Neutrophil (primary cell): ENCODE measurements around the gene AFMID.

Experiments
- H3K27ac ChIP-seq: fragments of 200-600 bp; sonication (generic); 2 replicates; pipeline ENCODE4 v1.5.1; 2016; ENCODE audit warnings: mild to moderate bottlenecking, moderate library complexity
- H3K27me3 ChIP-seq: fragments of 200-600 bp; sonication (generic); 2 replicates; pipeline ENCODE4 v1.6.0; 2016; ENCODE audit warnings: mild to moderate bottlenecking
- H3K36me3 ChIP-seq: fragments of 200-600 bp; sonication (generic); 2 replicates; pipeline ENCODE4 v1.5.1; 2017
- H3K4me1 ChIP-seq, 2 experiments: fragments of 200-600 bp in 1 of 2; sonication (generic) in 1 of 2; 1 replicate in 1 of 2; 2 replicates in 1 of 2; pipeline versions ENCODE4 v1.5.1 to v1.6.1; 2013 to 2016; ENCODE audit warnings: low read depth in 1 of 2, low read length in 1 of 2, mild to moderate bottlenecking in 1 of 2, moderate library complexity in 1 of 2; ENCODE audit not compliant: control insufficient read depth in 1 of 2, insufficient read depth in 1 of 2
- H3K4me3 ChIP-seq, 2 experiments: fragments of 200-600 bp in 1 of 2; sonication (generic) in 1 of 2; 1 replicate in 1 of 2; 2 replicates in 1 of 2; pipeline ENCODE4 v1.5.1; 2013 to 2016; ENCODE audit warnings: low read depth in 1 of 2, low read length in 1 of 2, mild to moderate bottlenecking in 1 of 2, moderate library complexity in 1 of 2
- H3K9me3 ChIP-seq: fragments of 200-600 bp; sonication (generic); 2 replicates; pipeline ENCODE4 v1.5.1; 2016
- TF ChIP-seq, protein P1 (sequence below): fragments of 200-600 bp; sonication (generic); IDR thresholded peaks from 2 replicates; pipeline ENCODE4 v1.5.1; 2016; ENCODE audit warnings: antibody characterized with exemption

The AFMID gene

DNA sequence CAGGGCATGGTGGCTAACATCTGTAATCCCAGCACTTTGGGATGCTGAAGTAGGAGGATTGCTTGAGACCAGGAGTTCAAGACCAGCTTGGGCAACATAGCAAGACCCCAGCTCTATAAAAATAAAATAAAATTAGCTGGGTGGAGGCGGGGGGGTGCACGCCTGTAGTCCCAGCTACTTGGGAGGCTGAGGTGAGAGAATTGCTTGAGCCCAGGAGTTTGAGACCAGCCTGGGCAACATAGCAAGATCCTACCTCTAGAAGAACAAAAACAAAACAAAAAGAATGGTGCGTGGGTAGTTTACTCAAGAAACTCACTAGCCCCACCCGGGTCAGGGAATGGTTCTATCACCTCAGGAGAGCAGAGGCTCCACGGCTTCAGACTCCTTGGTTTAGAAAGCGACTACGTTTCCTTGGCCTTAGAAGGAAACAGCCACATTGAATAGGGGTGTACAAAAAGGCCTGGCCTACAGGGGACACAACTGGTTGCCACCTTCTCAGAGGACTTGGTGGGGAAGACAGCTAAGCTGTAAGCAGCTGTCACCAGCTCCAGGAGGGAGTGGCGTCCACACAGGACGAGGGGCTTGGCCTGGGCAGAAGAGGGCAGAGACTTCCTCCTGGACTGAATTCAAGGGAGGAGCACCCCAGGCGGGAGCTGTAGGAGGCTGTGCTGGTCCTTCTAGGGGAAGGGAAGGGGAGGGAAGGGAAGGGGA lies 1.0 kb upstream of the AFMID start:
- H3K4me1 ChIP-seq: peaks cover 14% of the 10 kb centered on the region in 2 experiments
- H3K4me3 ChIP-seq: peak overlapping the region; percentile 63 to 77

DNA sequence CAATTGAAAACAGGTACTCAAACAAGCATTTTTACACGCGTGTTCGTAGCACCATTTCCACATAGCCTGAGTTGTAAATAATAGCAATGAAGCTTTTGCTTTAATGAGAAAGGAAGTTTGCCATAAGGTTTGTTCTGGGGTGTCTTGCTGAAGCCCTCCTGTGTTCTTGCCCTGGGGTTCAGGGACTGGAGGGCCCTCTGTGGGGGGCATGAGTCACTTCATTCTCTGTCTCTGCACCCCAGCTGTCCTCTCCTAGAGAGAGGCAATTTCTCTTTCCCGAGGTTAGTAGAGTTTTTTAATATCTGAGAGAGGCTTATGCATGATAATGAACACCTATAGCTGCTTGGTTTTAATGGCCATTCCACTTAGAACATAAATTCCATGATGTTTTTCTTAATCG lies 9.6 kb downstream of the AFMID start:
- TF ChIP-seq, protein P1, sequence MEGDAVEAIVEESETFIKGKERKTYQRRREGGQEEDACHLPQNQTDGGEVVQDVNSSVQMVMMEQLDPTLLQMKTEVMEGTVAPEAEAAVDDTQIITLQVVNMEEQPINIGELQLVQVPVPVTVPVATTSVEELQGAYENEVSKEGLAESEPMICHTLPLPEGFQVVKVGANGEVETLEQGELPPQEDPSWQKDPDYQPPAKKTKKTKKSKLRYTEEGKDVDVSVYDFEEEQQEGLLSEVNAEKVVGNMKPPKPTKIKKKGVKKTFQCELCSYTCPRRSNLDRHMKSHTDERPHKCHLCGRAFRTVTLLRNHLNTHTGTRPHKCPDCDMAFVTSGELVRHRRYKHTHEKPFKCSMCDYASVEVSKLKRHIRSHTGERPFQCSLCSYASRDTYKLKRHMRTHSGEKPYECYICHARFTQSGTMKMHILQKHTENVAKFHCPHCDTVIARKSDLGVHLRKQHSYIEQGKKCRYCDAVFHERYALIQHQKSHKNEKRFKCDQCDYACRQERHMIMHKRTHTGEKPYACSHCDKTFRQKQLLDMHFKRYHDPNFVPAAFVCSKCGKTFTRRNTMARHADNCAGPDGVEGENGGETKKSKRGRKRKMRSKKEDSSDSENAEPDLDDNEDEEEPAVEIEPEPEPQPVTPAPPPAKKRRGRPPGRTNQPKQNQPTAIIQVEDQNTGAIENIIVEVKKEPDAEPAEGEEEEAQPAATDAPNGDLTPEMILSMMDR: no peak
- peak overlapping the region; percentile 97 for H3K27ac ChIP-seq
- no peaks in the 10 kb centered on the region for H3K9me3 ChIP-seq
- no peaks in the 10 kb centered on the region for H3K27me3 ChIP-seq
- peaks cover 20 to 23% of the 10 kb centered on the region in 2 experiments for H3K4me1 ChIP-seq
- H3K36me3 ChIP-seq: no peaks in the 10 kb centered on the region
- no peak overlapping the region for H3K4me3 ChIP-seq

More for the DNA sequence above, 1.0 kb upstream of the AFMID start:
- TF ChIP-seq, protein P1: no peak
- H3K27ac ChIP-seq: peak overlapping the region; percentile 60
- no peaks in the 10 kb centered on the region for H3K36me3 ChIP-seq
- no peaks in the 10 kb centered on the region for H3K9me3 ChIP-seq
- H3K27me3 ChIP-seq: no peaks in the 10 kb centered on the region

DNA sequence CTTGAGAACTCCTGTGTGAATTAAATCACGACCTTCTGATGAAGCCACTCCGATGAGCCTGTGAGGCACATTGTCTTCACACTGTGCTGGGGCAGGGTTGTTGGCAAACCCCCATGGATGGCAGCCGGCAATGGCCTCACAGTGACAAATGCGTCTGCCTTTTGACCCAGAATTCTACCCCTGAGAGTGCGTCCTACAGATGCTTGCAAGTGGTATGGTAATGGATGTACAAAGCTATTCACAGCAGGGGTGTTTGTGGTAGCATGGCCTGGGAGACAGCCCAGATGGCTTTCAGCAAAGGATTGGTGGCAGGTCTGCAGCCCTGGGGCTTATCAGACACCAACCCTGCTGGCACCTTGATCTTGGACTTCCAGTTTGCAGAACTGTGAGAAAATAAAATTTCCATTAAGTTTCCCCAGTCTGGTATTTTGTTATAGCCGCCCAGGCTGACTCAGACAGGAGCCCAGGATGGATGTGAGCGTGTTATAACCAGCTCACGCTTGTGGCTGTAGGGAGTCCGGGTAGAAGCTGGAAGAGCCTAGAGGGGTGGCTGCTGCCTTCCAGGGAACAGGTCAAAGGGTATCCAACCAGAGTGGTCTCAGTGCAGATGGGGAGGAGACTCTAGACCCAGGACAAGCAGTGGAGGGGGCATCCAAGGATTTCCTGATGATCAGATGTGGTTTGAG lies 10.1 kb downstream of the AFMID start:
- no peaks in the 10 kb centered on the region for H3K27me3 ChIP-seq
- TF ChIP-seq, protein P1: no peak
- H3K4me1 ChIP-seq: peaks cover 20 to 23% of the 10 kb centered on the region in 2 experiments
- H3K9me3 ChIP-seq: no peaks in the 10 kb centered on the region
- H3K36me3 ChIP-seq: no peaks in the 10 kb centered on the region
- peak overlapping the region; percentile 97 for H3K27ac ChIP-seq
- no peak overlapping the region for H3K4me3 ChIP-seq

DNA sequence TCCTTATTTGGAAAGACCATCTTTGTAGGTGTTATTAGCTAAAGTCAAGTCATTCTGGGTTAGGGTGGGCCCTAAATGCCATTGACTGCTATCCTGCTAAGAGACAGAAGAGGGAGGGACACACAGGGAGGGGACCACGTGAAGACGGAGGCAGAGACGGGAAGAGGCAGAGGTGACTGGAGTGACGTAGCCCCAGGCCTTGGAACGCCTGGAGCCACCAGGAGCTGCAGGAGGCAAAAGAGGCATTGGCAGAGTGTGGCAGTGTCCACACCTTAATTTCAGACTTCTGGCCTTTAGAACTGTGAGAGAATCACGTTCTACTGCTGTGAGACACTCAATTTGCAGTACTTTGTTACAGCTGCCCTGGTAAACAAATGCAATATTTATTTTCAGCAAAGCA lies 13.3 kb downstream of the AFMID start:
- peaks cover 20 to 23% of the 10 kb centered on the region in 2 experiments for H3K4me1 ChIP-seq
- TF ChIP-seq, protein P1: no peak
- no peaks in the 10 kb centered on the region for H3K27me3 ChIP-seq
- H3K27ac ChIP-seq: peak overlapping the region; percentile 97
- H3K4me3 ChIP-seq: no peak overlapping the region
- no peaks in the 10 kb centered on the region for H3K36me3 ChIP-seq
- H3K9me3 ChIP-seq: no peaks in the 10 kb centered on the region

DNA sequence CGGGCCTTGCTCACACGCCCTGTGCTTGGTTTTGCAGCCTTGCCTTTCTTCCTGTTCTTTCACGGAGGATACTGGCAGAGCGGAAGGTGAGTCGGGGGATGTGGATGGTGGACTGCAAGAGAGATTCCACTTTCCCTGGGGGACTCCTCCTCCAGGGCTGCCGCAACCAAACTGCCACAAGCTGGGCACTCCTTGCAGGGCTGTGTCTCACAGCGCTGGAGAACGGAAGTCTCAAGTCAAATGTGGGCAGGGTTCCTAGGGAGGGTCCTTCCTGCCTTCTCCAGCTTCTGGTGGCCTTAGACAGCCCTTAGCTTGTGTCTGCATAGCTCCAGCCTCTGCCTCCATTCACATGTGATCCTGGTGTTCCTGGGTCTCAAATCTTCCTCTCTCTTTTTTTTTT lies 15.5 kb downstream of the AFMID start:
- Histone ChIP-seq H3K4me3 (no peak overlapping the region), H3K9me3 (no peaks in the 10 kb centered on the region), H3K27ac (peak overlapping the region; percentile 11), H3K4me1 (peaks cover 20 to 21% of the 10 kb centered on the region in 2 experiments), H3K27me3 (no peaks in the 10 kb centered on the region), H3K36me3 (no peaks in the 10 kb centered on the region)
- TF ChIP-seq, protein P1: no peak
